GM23248 (cell line): Measurements from ENCODE around the gene NECTIN3.

ENCODE experiments used
- EZH2 ChIP-seq: fragments of 200-600 bp; sonication (generic); IDR thresholded peaks from 2 replicates; pipeline ENCODE4 v1.6.1; 2018; ENCODE audit warnings: antibody characterized with exemption, mild to moderate bottlenecking; ENCODE audit not compliant: insufficient read depth, poor library complexity, severe bottlenecking
- EZH2phosphoT487 ChIP-seq: fragments of 200-600 bp; sonication (generic); IDR thresholded peaks from 2 replicates; pipeline ENCODE4 v1.6.1; 2018; ENCODE audit warnings: antibody characterized with exemption, moderate library complexity, mild to moderate bottlenecking, low read depth; ENCODE audit not compliant: insufficient read depth

DNA sequence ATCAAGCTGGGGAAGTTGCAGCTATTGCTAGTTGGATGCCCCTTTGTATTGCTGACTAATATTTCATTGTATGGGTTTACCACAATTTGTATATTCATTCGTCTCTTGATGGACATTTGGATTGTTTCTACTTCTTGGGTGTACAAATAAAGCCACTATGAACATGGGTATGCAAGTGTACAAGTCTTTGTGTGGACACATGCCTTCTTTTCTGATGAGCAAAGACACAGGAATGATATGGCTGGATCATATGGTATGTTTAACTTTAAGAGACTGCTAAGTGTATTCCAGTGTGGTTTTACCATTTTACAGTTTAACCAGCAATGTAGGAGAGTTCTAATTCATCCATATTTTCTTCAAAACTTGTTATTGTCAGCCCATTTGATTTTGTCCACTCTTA lies 32.2 kb downstream of the NECTIN3 start:
- TF ChIP-seq EZH2 (no peak), EZH2phosphoT487 (no peak)
